Kidney epithelial cell (primary cell): Measurements from ENCODE around the gene PTGER3. TPM values are rescaled to one million over a fixed set of nuclear protein-coding genes. Genes with fewer than 3 reads are reported as not detected.

Source experiments
- DNase-seq: peaks from one replicate; pipeline ENCODE4 v3.0.0-alpha.2; 2010; ENCODE audit warnings: low read depth
- H3K27me3 ChIP-seq: 2 replicates; pipeline ENCODE4 v1.6.0; 2011; ENCODE audit warnings: low read length; ENCODE audit not compliant: control insufficient read depth, insufficient read depth
- H3K36me3 ChIP-seq: 2 replicates; pipeline ENCODE4 v1.5.1; 2011; ENCODE audit warnings: low read length; ENCODE audit not compliant: control insufficient read depth, insufficient read depth
- H3K4me3 ChIP-seq: 2 replicates; pipeline ENCODE4 v1.5.1; 2011; ENCODE audit warnings: low read depth, mild to moderate bottlenecking, control low read depth, low read length
- CTCF ChIP-seq: IDR thresholded peaks from 2 replicates; pipeline ENCODE4 v1.5.1; 2011; ENCODE audit warnings: mild to moderate bottlenecking, moderate library complexity, low read length, control low read depth, inconsistent platforms; ENCODE audit not compliant: insufficient read depth, poor library complexity, severe bottlenecking
- total RNA-seq: library from RNA; depleted of rRNA; stranded (reverse); fragments of >200 nt; gene quantifications from 2 replicates; pipeline ENCODE4 v1.2.3, GENCODE V29; 2015

The PTGER3 gene
- total RNA-seq, 1 donor from 2014 or later, result 0.29 TPM

- TF ChIP-seq CTCF, result no peak
Observed at GRCh38 chr1:71002709-71003475, 44.7 kb downstream of the PTGER3 start.

GRCh38 chr1:71001624-71002023 is 46.0 kb downstream of the PTGER3 start:
- Histone ChIP-seq H3K4me3 (no peak overlapping the region), H3K36me3 (no peaks in the 10 kb centered on the region), H3K27me3 (no peaks in the 10 kb centered on the region)
- no peak for TF ChIP-seq CTCF
- no peak for DNase-seq

More at GRCh38 chr1:71002709-71003475, 44.7 kb downstream of the PTGER3 start:
- Histone ChIP-seq H3K4me3 (no peak overlapping the region), H3K36me3 (no peaks in the 10 kb centered on the region), H3K27me3 (no peaks in the 10 kb centered on the region)
- no peak for DNase-seq

- H3K4me3 ChIP-seq, result no peak overlapping the region
- no peak for DNase-seq
- TF ChIP-seq CTCF, result no peak
- H3K27me3 ChIP-seq, result no peaks in the 10 kb centered on the region
- no peaks in the 10 kb centered on the region for H3K36me3 ChIP-seq
Observed at GRCh38 chr1:70997793-70998192, 49.8 kb downstream of the PTGER3 start.

GRCh38 chr1:70994753-70995268 is 52.8 kb downstream of the PTGER3 start:
- H3K4me3 ChIP-seq, result no peak overlapping the region
- no peak for DNase-seq
- no peak for TF ChIP-seq CTCF
- H3K36me3 ChIP-seq, result no peaks in the 10 kb centered on the region
- no peaks in the 10 kb centered on the region for H3K27me3 ChIP-seq

GRCh38 chr1:70993798-70994197 is 53.8 kb downstream of the PTGER3 start:
- DNase-seq, result no peak
- Histone ChIP-seq H3K4me3 (no peak overlapping the region), H3K36me3 (no peaks in the 10 kb centered on the region), H3K27me3 (no peaks in the 10 kb centered on the region)
- no peak for TF ChIP-seq CTCF
